MM.1S (cell line): ENCODE results near the gene GRIK4.

ENCODE experiments used
- EZH2 ChIP-seq: fragments of 300-600 bp; sonication (generic); optimal IDR thresholded peaks from 2 replicates; pipeline ENCODE3; 2017; ENCODE audit warnings: low read depth, mild to moderate bottlenecking, antibody characterized with exemption, low read length, mixed read lengths
- TF ChIP-seq, protein P1 (sequence below): fragments of 300-600 bp; sonication (generic); IDR thresholded peaks from 2 replicates; pipeline ENCODE4 v1.5.1; 2016; ENCODE audit warnings: antibody characterized with exemption, low read length, mixed read lengths

DNA sequence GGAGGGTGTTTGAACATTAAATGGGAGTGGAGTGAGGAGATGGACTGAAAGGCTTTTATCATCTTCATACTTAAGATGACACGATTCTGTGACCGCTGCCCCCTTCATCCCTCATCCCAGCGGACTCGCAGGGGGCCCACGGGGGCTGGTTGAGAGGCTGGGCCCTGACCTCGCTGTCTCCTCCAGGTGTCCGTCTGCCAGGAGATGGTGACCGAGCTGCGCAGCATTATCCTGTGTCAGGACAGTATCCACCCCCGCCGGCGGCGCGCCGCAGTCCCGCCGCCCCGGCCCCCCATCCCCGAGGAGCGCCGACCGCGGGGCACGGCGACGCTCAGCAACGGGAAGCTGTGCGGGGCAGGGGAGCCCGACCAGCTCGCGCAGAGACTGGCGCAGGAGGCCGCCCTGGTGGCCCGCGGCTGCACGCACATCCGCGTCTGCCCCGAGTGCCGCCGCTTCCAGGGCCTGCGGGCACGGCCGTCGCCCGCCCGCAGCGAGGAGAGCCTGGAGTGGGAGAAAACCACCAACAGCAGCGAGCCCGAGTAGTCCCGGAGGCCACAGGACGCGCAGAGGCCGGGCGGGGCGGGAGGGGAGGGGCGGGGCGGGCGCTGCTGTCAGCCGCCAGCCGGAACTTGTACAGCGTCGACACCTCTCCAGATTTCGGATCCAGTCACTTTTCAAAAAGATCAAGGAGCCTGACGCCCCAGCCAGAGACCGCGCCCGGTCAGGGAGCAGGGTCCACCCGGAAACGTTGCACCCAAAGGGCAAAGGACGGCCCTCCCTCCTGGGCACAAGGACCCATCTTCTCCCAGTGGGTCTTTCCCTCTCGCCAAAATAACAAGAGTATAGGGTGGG is 474.4 kb downstream of the GRIK4 start:
- TF ChIP-seq, protein P1, sequence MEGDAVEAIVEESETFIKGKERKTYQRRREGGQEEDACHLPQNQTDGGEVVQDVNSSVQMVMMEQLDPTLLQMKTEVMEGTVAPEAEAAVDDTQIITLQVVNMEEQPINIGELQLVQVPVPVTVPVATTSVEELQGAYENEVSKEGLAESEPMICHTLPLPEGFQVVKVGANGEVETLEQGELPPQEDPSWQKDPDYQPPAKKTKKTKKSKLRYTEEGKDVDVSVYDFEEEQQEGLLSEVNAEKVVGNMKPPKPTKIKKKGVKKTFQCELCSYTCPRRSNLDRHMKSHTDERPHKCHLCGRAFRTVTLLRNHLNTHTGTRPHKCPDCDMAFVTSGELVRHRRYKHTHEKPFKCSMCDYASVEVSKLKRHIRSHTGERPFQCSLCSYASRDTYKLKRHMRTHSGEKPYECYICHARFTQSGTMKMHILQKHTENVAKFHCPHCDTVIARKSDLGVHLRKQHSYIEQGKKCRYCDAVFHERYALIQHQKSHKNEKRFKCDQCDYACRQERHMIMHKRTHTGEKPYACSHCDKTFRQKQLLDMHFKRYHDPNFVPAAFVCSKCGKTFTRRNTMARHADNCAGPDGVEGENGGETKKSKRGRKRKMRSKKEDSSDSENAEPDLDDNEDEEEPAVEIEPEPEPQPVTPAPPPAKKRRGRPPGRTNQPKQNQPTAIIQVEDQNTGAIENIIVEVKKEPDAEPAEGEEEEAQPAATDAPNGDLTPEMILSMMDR, result peak; percentile 22
- TF ChIP-seq EZH2, result no peak
